Measurements from ENCODE around the gene HMCN1.

DNA sequence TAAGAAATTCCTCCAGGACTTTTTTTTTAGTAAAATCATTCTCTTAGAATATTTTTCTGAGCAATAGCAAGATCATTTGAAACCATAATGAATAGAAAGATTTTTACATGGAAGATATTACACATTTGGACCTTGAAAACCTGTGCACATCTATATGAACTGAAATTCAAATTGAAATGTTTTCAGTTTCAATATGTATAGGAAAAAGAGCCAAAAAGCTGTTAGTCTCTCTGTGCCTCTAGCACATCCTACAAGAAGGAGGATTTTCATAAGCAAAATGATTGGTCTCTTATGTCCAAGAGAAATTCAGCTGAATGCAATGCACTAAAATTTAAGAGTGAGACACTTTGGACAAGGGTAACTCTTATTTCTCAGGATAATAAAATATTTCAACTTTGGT lies 8.2 kb downstream of the HMCN1 start:
- TF ChIP-seq CTCF (IDR thresholded peaks at IDR 0.05) (no peak), POLR2A (IDR thresholded peaks at IDR 0.05) (no peak), EP300 (IDR thresholded peaks at IDR 0.05) (no peak)
